ENCODE measurements around the gene VTI1A. TPM values are rescaled to one million over a fixed set of nuclear protein-coding genes. Genes with fewer than 3 reads are reported as not detected.

VTI1A gene
- total and polyA plus RNA-seq, 2 of the 8 experiments (the other 6 are each of a cell fraction or from before 2014, with no cell fraction given) = 6.0 to 20.0 TPM

GRCh38 chr10:112784022-112784461, 337.0 kb downstream of the VTI1A start:
- no peak overlapping the region for H3K9ac ChIP-seq (replicated peaks in 1 of 4; ENCODE audit: extremely low read depth in 1 of 4, low read depth in 3 of 4, low read length in 3 of 4)
- H3K18ac ChIP-seq (ENCODE audit: extremely low read depth, low read length) = no peak overlapping the region
- no peak overlapping the region for H3K4me2 ChIP-seq (ENCODE audit: insufficient read depth in 1 of 2, low read depth in 2 of 2, low read length in 2 of 2)
- no peaks in the 10 kb centered on the region for H3K27me3 ChIP-seq (replicated peaks in 1 of 4; ENCODE audit: control insufficient read depth in 3 of 4, extremely low read depth in 1 of 4, insufficient read depth in 3 of 4, low read length in 3 of 4)
- no peak overlapping the region for H3K4ac ChIP-seq (replicated peaks; ENCODE audit: insufficient read length, low read depth, low read length)
- no peaks in the 10 kb centered on the region for H3K79me1 ChIP-seq (ENCODE audit: low read depth, low read length)
- no peak overlapping the region for H3K27ac ChIP-seq (ENCODE audit: low read depth, low read length)
- H2BK20ac ChIP-seq (ENCODE audit: low read length) = no peak overlapping the region
- no peaks in the 10 kb centered on the region for H4K20me1 ChIP-seq (replicated peaks in 1 of 2; ENCODE audit: control insufficient read depth in 1 of 2, insufficient read depth in 2 of 2, low read length in 2 of 2)
- no peak overlapping the region for H4K91ac ChIP-seq (replicated peaks; ENCODE audit: insufficient read length, low read length)
- DNase-seq (ENCODE audit: low read depth in 1 of 2, low spot score in 2 of 2) = no peak
- no peak overlapping the region for H2BK15ac ChIP-seq (ENCODE audit: low read length)
- H4K5ac ChIP-seq (ENCODE audit: insufficient read length, low read depth, low read length) = no peak overlapping the region
- no peak overlapping the region for H2BK120ac ChIP-seq (replicated peaks; ENCODE audit: low read depth, low read length)
- no peak overlapping the region for H3K4me3 ChIP-seq (ENCODE audit: extremely low read depth in 1 of 4, insufficient read depth in 2 of 4, low read depth in 3 of 4, low read length in 4 of 4)
- H3K14ac ChIP-seq (ENCODE audit: insufficient read length) = no peak overlapping the region
- POLR2A ChIA-PET (ENCODE audit: partially characterized antibody) = no interaction called here
- no peaks in the 10 kb centered on the region for H3K9me3 ChIP-seq (ENCODE audit: insufficient read depth in 2 of 2, low read depth in 1 of 2, low read length in 1 of 2)
- no peak overlapping the region for H2BK12ac ChIP-seq (ENCODE audit: low read depth, low read length)
- no peak overlapping the region for H3K56ac ChIP-seq (replicated peaks; ENCODE audit: insufficient read length, low read depth, low read length)
- H2BK5ac ChIP-seq (ENCODE audit: low read depth, low read length) = no peak overlapping the region
- CTCF ChIA-PET (ENCODE audit: partially characterized antibody) = interaction anchor here (2.1 kb wide), 1 partner anchor 63 kb away, joined by 5 read pairs; no protein-coding TSS in a partner anchor
- no peak overlapping the region for H2AFZ ChIP-seq (ENCODE audit: low read length)
- H3K23ac ChIP-seq (ENCODE audit: insufficient read length) = no peak overlapping the region
- WGBS, 2 experiments (ENCODE audit: extremely low coverage in 1 of 2, insufficient coverage in 1 of 2, insufficient read length in 1 of 2, insufficient replicate concordance in 2 of 2, low coverage in 1 of 2, low lambda C conversion rate in 2 of 2, missing lambda C conversion rate in 1 of 2) = 93% methylated on average over 8 of the region's 8 CpGs; no CpG with 5 or more reads in 1 of the 2 experiments
- H3K4me1 ChIP-seq (replicated peaks in 1 of 4; ENCODE audit: control insufficient read depth in 3 of 4, insufficient read depth in 4 of 4, low read length in 3 of 4) = peaks cover 0 to 2% (median 0%) of the 10 kb centered on the region in 4 experiments; a peak in 1 of 7 replicates
- no peaks in the 10 kb centered on the region for H3K23me2 ChIP-seq (ENCODE audit: low read depth, low read length)
- H3K36me3 ChIP-seq (ENCODE audit: control insufficient read depth in 2 of 4, insufficient read depth in 4 of 4, low read length in 3 of 4) = no peaks in the 10 kb centered on the region
- FAIRE-seq = no peak
- H4K8ac ChIP-seq (ENCODE audit: extremely low read depth, insufficient read depth, low read length) = no peak overlapping the region
- H2AK5ac ChIP-seq (ENCODE audit: low read depth, low read length) = no peak overlapping the region
- no peaks in the 10 kb centered on the region for H3K79me2 ChIP-seq (ENCODE audit: control insufficient read depth in 1 of 2, insufficient read depth in 2 of 2, low read length in 2 of 2)
- TF ChIP-seq EP300 (IDR thresholded peaks at IDR 0.05; ENCODE audit: borderline replicate concordance in 1 of 2, low read depth in 2 of 2, low read length in 2 of 2) = no peak
- TF ChIP-seq SRF (IDR thresholded peaks at IDR 0.05; ENCODE audit: low read depth, low read length) = no peak
- TF ChIP-seq RNF2 (IDR thresholded peaks at IDR 0.05; ENCODE audit: borderline replicate concordance, low read depth, low read length, missing control alignments, poor library complexity, severe bottlenecking) = no peak
- TF ChIP-seq SP4 (IDR thresholded peaks at IDR 0.05; ENCODE audit: low read length) = no peak
- TF ChIP-seq CBX5 (IDR thresholded peaks at IDR 0.05; ENCODE audit: low read depth, low read length) = no peak
- no peak for TF ChIP-seq ATF2 (IDR thresholded peaks at IDR 0.05; ENCODE audit: low read length)
- no peak for TF ChIP-seq TEAD4 (IDR thresholded peaks at IDR 0.05; ENCODE audit: low read depth, low read length)
- no peak for TF ChIP-seq SUZ12 (IDR thresholded peaks at IDR 0.05; ENCODE audit: low read length)
- TF ChIP-seq YY1 (IDR thresholded peaks at IDR 0.05; ENCODE audit: low read depth, low read length) = no peak
- TF ChIP-seq EZH2 (IDR thresholded peaks at IDR 0.05; ENCODE audit: low read depth, low read length, severe bottlenecking) = no peak
- TF ChIP-seq NANOG (IDR thresholded peaks at IDR 0.05; ENCODE audit: insufficient read depth, low read depth, low read length, poor library complexity, severe bottlenecking) = no peak
- no peak for TF ChIP-seq POLR2AphosphoS5 (IDR thresholded peaks at IDR 0.05; ENCODE audit: low read depth, low read length)
